Pancreas (tissue), 10 donors: ENCODE measurements around the gene TMEM255B. TPM values are rescaled to one million over a fixed set of nuclear protein-coding genes. Genes with fewer than 3 reads are reported as not detected.
A peak's percentile ranks its signal among the peaks of the same experiment; 100 is the strongest.
"Not testable (repeated sequence)": the region's sequence is repeated elsewhere in the genome, so short reads cannot be mapped to it uniquely, and the experiment has no call there.

Experiments used
- ATAC-seq, 4 donors: fragments of 200-7000 bp; cut with Tn5 transposase; one replicate each; pipeline versions ENCODE4 v1.8.0 to v1.9.1; 2020; ENCODE audit warnings: mild to moderate bottlenecking in 4 of 4, moderate library complexity in 4 of 4
- DNase-seq, 6 donors: peaks; one replicate each; pipeline ENCODE4 v3.0.0-alpha.2; 2020
- FAIRE-seq: peaks from 2 replicates; lab custom pipeline; 2012; peaks lifted over from hg19 to GRCh38; lab: Jason Lieb, UNC
- H3K27ac ChIP-seq, 4 donors: fragments of 200-600 bp; sonication (generic); 1 replicate in 3 of 4; 2 replicates in 1 of 4; pipeline versions ENCODE4 v1.5.0 to v1.8.0; 2020
- H3K27me3 ChIP-seq, 4 donors: fragments of 200-600 bp; one replicate each; pipeline ENCODE4 v1.8.0; 2021
- H3K36me3 ChIP-seq, 3 donors: fragments of 200-600 bp; sonication (generic) in 1 of 3; one replicate each; pipeline versions ENCODE4 v1.5.0 to v1.8.0; 2020 to 2021
- H3K4me1 ChIP-seq, 3 donors: fragments of 200-600 bp; one replicate each; pipeline ENCODE4 v1.8.0; 2021
- H3K4me3 ChIP-seq, 4 donors: fragments of 200-600 bp; sonication (generic) in 2 of 4; one replicate each; pipeline versions ENCODE4 v1.5.0 to v1.8.0; 2020 to 2021
- H3K9me3 ChIP-seq, 4 donors: fragments of 200-600 bp; one replicate each; pipeline ENCODE4 v1.8.0; 2021
- CTCF ChIP-seq, 4 donors: fragments of 200-600 bp; sonication (generic) in 3 of 4; IDR thresholded peaks; one replicate each; pipeline versions ENCODE4 v1.5.0 to v1.8.0; 2021; ENCODE audit warnings: antibody characterized with exemption in 4 of 4
- WGBS, 2 donors: extraction: QIAGEN DNeasy Blood & Tissue Kit; methylation state at CpG; one replicate each; pipeline ENCODE4 v1.1.7; 2013; 5-methylcytosine and 5-hydroxymethylcytosine counted together
- intact Hi-C, 3 donors: fragments of 100-400 bp; cut with DNase I; formaldehyde crosslinking; loops; one replicate each; pipeline versions ENCODE4 v1.11.1 to v1.14.2; 2022
- polyA plus RNA-seq, 2 donors: library from polyadenylated mRNA; stranded (reverse); fragments of 200-250 nt; gene quantifications; one replicate each; pipeline ENCODE4 v1.2.3, GENCODE V29; 2013
- total RNA-seq, 6 donors: library from RNA; stranded (reverse); fragmentation: NEBNext Ultra II Directional in 4 of 6; extraction: Animal tissue kit (Norgen Biotek cat#: 25700) in 4 of 6; gene quantifications; one replicate each; pipeline versions ENCODE4 v1.2.1 to v1.2.4, GENCODE V29; 2021 to 2023
- donor health status: healthy with polysubstance abuse.
- donor health status: DM: no; HTN: no; CAD: no; lungs with moderate emphysema.
- donor health status: DM: no; HTN: no; CAD: no.
- donor health status: control.
- donor health status: control.
- donor health status: Bipolar disorder and iron deficiency.
- donor health status: DM: yes; HTN: yes; CAD: no.
- donor health status: DM: no; HTN: no; CAD: no.
- donor health status: DM: no; HTN: no; CAD: no.
- donor health status: DM: yes; HTN: yes; CAD: no.

Gene TMEM255B
- total and polyA plus RNA-seq, 8 donors, result 1.8 to 17.9 (median 4.4) TPM

- FAIRE-seq (no peak), ATAC-seq (no peak), DNase-seq (peak in 2 of 6 donors; percentile 43 to 44)
- TF ChIP-seq CTCF (IDR thresholded peaks at IDR 0.05), result no peak
- Histone ChIP-seq H3K4me1 (no peaks in the 10 kb centered on the region), H3K9me3 (no peaks in the 10 kb centered on the region), H3K36me3 (no peaks in the 10 kb centered on the region), H3K27ac (no peak overlapping the region), H3K27me3 (no peaks in the 10 kb centered on the region), H3K4me3 (no peak overlapping the region)
- intact Hi-C loops, result no loop called here
- WGBS, 2 donors, result 77 to 82% methylated on average over 23 to 24 of the region's 24 CpGs
These were observed 15.4 kb upstream of the TMEM255B start for GRCh38 chr13:113743366-113744195.

- H3K36me3 ChIP-seq, result no peaks in the 10 kb centered on the region
- FAIRE-seq (no peak), ATAC-seq (no peak), DNase-seq (peak in 2 of 6 donors; percentile 38 to 43)
- TF ChIP-seq CTCF (IDR thresholded peaks at IDR 0.05), result no peak
- H3K4me3 ChIP-seq, result no peak overlapping the region
- no peak overlapping the region for H3K27ac ChIP-seq
- WGBS, 2 donors, result 64 to 73% methylated on average over 21 of the region's 21 CpGs
- no peaks in the 10 kb centered on the region for H3K27me3 ChIP-seq
- H3K9me3 ChIP-seq, result no peaks in the 10 kb centered on the region
- intact Hi-C loops, result no loop called here
- no peaks in the 10 kb centered on the region for H3K4me1 ChIP-seq
These were observed 14.6 kb upstream of the TMEM255B start for GRCh38 chr13:113744197-113745000.

- DNase-seq (no peak), FAIRE-seq (no peak), ATAC-seq (no peak)
- Histone ChIP-seq H3K4me3 (no peak overlapping the region), H3K27ac (no peak overlapping the region), H3K36me3 (no peaks in the 10 kb centered on the region), H3K27me3 (no peaks in the 10 kb centered on the region), H3K4me1 (no peaks in the 10 kb centered on the region), H3K9me3 (no peaks in the 10 kb centered on the region)
- WGBS, 2 donors, result 78 to 83% methylated on average over 7 to 9 of the region's 9 CpGs
- intact Hi-C loops, result no loop called here
- TF ChIP-seq CTCF (IDR thresholded peaks at IDR 0.05), result no peak
These were observed 14.0 kb upstream of the TMEM255B start for GRCh38 chr13:113745059-113745458.

GRCh38 chr13:113745500-113746142, 13.4 kb upstream of the TMEM255B start:
- H3K4me3 ChIP-seq, ATAC-seq, H3K9me3 ChIP-seq, intact Hi-C loops, H3K27me3 ChIP-seq, H3K27ac ChIP-seq, H3K4me1 ChIP-seq, FAIRE-seq, H3K36me3 ChIP-seq: not testable (repeated sequence)
- DNase-seq, result peak in 1 of 6 donors; percentile 22
- WGBS, 2 donors, result 84 to 91% methylated on average over 24 of the region's 24 CpGs

- H3K27ac ChIP-seq, result no peak overlapping the region
- no peak for FAIRE-seq
- WGBS, 2 donors, result 64 to 73% methylated on average over 5 of the region's 5 CpGs
- DNase-seq, result peak in 1 of 6 donors; percentile 23
- H3K4me3 ChIP-seq, result no peak overlapping the region
- ATAC-seq, result no peak
- intact Hi-C loops, result no loop called here
- H3K27me3 ChIP-seq, result no peaks in the 10 kb centered on the region
- H3K4me1 ChIP-seq, result no peaks in the 10 kb centered on the region
- H3K36me3 ChIP-seq, result no peaks in the 10 kb centered on the region
- no peaks in the 10 kb centered on the region for H3K9me3 ChIP-seq
- TF ChIP-seq CTCF (IDR thresholded peaks at IDR 0.05), result no peak
These were observed 12.9 kb upstream of the TMEM255B start for GRCh38 chr13:113746143-113746525.
